ENCODE results near the gene BCAN. TPM values are rescaled to one million over a fixed set of nuclear protein-coding genes. Genes with fewer than 3 reads are reported as not detected.

Gene BCAN
- total and polyA plus RNA-seq, 3 donors from 2014 or later = 3.3 to 9.7 (median 8.8) TPM

DNA sequence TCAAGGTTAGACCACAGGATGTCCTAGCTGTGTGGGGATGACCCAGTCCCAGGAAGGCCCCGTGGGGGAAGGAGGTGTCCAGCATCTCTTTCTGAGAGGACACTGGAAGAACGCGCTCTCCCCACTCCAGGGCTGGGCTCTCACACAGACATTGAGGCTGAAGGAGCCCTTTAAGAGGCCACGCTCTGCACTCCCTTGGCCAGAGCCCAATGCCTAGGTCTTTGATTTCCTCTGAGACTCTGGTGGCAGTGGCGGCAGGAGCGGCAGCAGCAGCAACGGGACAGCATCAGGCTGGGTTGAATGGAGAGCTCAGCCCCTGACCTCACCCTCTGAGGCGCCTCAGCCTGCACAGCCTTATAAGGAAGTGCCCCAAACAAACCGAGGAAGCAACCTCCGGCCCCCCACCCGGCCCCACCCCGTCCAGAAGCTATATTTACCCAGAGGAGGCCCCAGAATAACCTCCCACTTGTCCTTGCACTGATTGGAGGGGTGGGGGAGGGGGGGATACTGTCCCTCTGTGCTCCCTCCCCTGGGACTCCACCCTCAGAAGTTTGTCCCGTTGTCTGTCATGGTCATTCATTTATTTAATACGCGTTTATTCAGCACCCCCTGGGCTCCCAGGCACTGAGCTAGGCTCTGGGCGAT, 23.0 kb downstream of the BCAN start:
- no peaks in the 10 kb centered on the region for H3K36me3 ChIP-seq (ENCODE audit: low read depth, missing control alignments)
- peak; percentile 62 for DNase-seq

GRCh38 chr1:156665539-156665938, 23.6 kb downstream of the BCAN start:
- Histone ChIP-seq H3K4me3 (no peak overlapping the region), H3K27ac (peak overlapping the region in 1 of 2 donors; percentile 69), H3K9me3 (no peaks in the 10 kb centered on the region), H3K4me1 (peaks cover 72% of the 10 kb centered on the region), H3K36me3 (ENCODE audit: low read depth, missing control alignments) (no peaks in the 10 kb centered on the region), H3K27me3 (no peaks in the 10 kb centered on the region)
- intact Hi-C loops (cut with DNase I; ENCODE audit: low total_unique reads) = no loop called here
- 43 to 62% methylated on average over 1 to 3 of the region's 3 CpGs for WGBS, 2 donors
- TF ChIP-seq POLR2A (IDR thresholded peaks at IDR 0.05) = no peak
- DNase-seq = no peak

More for the DNA sequence above, 23.0 kb downstream of the BCAN start:
- no peak overlapping the region for H3K4me3 ChIP-seq
- TF ChIP-seq POLR2A (IDR thresholded peaks at IDR 0.05) = no peak
- TF ChIP-seq, protein P1, sequence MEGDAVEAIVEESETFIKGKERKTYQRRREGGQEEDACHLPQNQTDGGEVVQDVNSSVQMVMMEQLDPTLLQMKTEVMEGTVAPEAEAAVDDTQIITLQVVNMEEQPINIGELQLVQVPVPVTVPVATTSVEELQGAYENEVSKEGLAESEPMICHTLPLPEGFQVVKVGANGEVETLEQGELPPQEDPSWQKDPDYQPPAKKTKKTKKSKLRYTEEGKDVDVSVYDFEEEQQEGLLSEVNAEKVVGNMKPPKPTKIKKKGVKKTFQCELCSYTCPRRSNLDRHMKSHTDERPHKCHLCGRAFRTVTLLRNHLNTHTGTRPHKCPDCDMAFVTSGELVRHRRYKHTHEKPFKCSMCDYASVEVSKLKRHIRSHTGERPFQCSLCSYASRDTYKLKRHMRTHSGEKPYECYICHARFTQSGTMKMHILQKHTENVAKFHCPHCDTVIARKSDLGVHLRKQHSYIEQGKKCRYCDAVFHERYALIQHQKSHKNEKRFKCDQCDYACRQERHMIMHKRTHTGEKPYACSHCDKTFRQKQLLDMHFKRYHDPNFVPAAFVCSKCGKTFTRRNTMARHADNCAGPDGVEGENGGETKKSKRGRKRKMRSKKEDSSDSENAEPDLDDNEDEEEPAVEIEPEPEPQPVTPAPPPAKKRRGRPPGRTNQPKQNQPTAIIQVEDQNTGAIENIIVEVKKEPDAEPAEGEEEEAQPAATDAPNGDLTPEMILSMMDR (IDR thresholded peaks at IDR 0.05) = no peak
- H3K27ac ChIP-seq = peak overlapping the region; percentile 55 to 69
- H3K27me3 ChIP-seq = no peaks in the 10 kb centered on the region
- WGBS, 2 donors = 34 to 35% methylated on average over 7 to 16 of the region's 16 CpGs
- no peaks in the 10 kb centered on the region for H3K9me3 ChIP-seq
- intact Hi-C loops (cut with DNase I; ENCODE audit: low total_unique reads) = no loop called here
- H3K4me1 ChIP-seq = peaks cover 72% of the 10 kb centered on the region

GRCh38 chr1:156666862-156667609, 25.1 kb downstream of the BCAN start:
- no peaks in the 10 kb centered on the region for H3K9me3 ChIP-seq
- no peak for DNase-seq
- intact Hi-C loops (cut with DNase I; ENCODE audit: low total_unique reads) = no loop called here
- no peak overlapping the region for H3K4me3 ChIP-seq
- H3K4me1 ChIP-seq = peaks cover 57% of the 10 kb centered on the region
- H3K27me3 ChIP-seq = no peaks in the 10 kb centered on the region
- H3K36me3 ChIP-seq (ENCODE audit: low read depth, missing control alignments) = no peaks in the 10 kb centered on the region
- TF ChIP-seq, protein P1 (IDR thresholded peaks at IDR 0.05) = no peak
- no peak for TF ChIP-seq POLR2A (IDR thresholded peaks at IDR 0.05)
- 87 to 89% methylated on average over 9 of the region's 9 CpGs for WGBS, 2 donors
- peak overlapping the region; percentile 56 to 83 for H3K27ac ChIP-seq

DNA sequence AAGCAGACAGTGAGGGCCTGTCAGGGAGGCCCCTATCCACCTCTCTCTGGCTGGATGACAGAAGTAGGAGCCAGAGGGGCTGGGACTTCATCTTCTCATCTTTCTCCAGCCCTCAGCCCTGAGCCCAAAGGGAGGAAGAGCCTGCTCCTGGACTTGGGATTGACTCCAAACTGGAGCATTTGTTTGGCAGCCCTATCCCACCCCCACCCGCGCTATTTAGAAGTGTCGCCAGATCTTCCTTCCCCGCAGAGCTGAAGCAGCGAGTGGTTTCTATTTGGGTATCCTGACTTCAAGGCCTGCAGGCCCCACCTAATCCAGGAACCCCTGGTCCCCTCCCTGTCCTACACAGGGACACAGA, 25.7 kb downstream of the BCAN start:
- Histone ChIP-seq H3K4me1 (peaks cover 51% of the 10 kb centered on the region), H3K27me3 (no peaks in the 10 kb centered on the region), H3K36me3 (ENCODE audit: low read depth, missing control alignments) (no peaks in the 10 kb centered on the region), H3K4me3 (no peak overlapping the region), H3K27ac (peak overlapping the region; percentile 56 to 83), H3K9me3 (no peaks in the 10 kb centered on the region)
- WGBS, 2 donors = 37 to 42% methylated on average over 5 of the region's 5 CpGs
- no peak for TF ChIP-seq POLR2A (IDR thresholded peaks at IDR 0.05)
- TF ChIP-seq, protein P1 (IDR thresholded peaks at IDR 0.05) = no peak
- DNase-seq = peak; percentile 54
- intact Hi-C loops (cut with DNase I; ENCODE audit: low total_unique reads) = no loop called here

GRCh38 chr1:156667968-156668709, 26.2 kb downstream of the BCAN start:
- no peak for TF ChIP-seq POLR2A (IDR thresholded peaks at IDR 0.05)
- TF ChIP-seq, protein P1 (IDR thresholded peaks at IDR 0.05) = no peak
- no peak overlapping the region for H3K4me3 ChIP-seq
- WGBS, 2 donors = 63 to 84% methylated on average over 7 to 9 of the region's 9 CpGs
- no peaks in the 10 kb centered on the region for H3K9me3 ChIP-seq
- no peak for DNase-seq
- H3K36me3 ChIP-seq (ENCODE audit: low read depth, missing control alignments) = no peaks in the 10 kb centered on the region
- H3K27ac ChIP-seq = peak overlapping the region; percentile 56 to 83
- no peaks in the 10 kb centered on the region for H3K27me3 ChIP-seq
- intact Hi-C loops (cut with DNase I; ENCODE audit: low total_unique reads) = no loop called here
- peaks cover 46% of the 10 kb centered on the region for H3K4me1 ChIP-seq
